Chondrocyte (in vitro differentiated cells): Measurements from ENCODE around the gene TMPRSS9. TPM values are rescaled to one million over a fixed set of nuclear protein-coding genes. Genes with fewer than 3 reads are reported as not detected.

Experiments used
- DNase-seq: peaks from one replicate; pipeline ENCODE4 v3.0.0; 2021; ENCODE audit warnings: mixed read lengths, low spot score
- H3K27ac Mint-ChIP-seq: one replicate; pipeline ENCODE4 v1.8.0; 2021; ENCODE audit warnings: mild to moderate bottlenecking, moderate library complexity, mixed read lengths; ENCODE audit not compliant: unreplicated experiment
- H3K27me3 Mint-ChIP-seq: 2 replicates; pipeline ENCODE4 v1.8.0; 2021; ENCODE audit warnings: low read depth, mixed read lengths
- H3K36me3 Mint-ChIP-seq: 2 replicates; pipeline ENCODE4 v1.8.0; 2021; ENCODE audit warnings: low read depth, mixed read lengths
- H3K4me1 Mint-ChIP-seq: 2 replicates; pipeline ENCODE4 v1.8.0; 2021; ENCODE audit warnings: low read depth, mild to moderate bottlenecking, mixed read lengths
- H3K4me3 Mint-ChIP-seq: one replicate; pipeline ENCODE4 v1.8.0; 2021; ENCODE audit warnings: mild to moderate bottlenecking, moderate library complexity, mixed read lengths; ENCODE audit not compliant: unreplicated experiment
- H3K9me3 Mint-ChIP-seq: 2 replicates; pipeline ENCODE4 v1.8.0; 2021; ENCODE audit warnings: low read depth, mixed read lengths
- CTCF ChIP-seq: fragments of 200-600 bp; sonication (generic); IDR thresholded peaks from 2 replicates; pipeline ENCODE4 v1.5.0; 2021; ENCODE audit warnings: antibody characterized with exemption, mild to moderate bottlenecking, moderate library complexity
- total RNA-seq: library from RNA; stranded (reverse); gene quantifications from 3 replicates; pipeline ENCODE4 v1.2.1, GENCODE V29; 2021

TMPRSS9 gene
- total RNA-seq, 1 donor from 2014 or later, result 0.15 TPM

GRCh38 chr19:2330255-2330631 is 29.8 kb upstream of the TMPRSS9 start:
- H3K27me3 Mint-ChIP-seq, result no peaks in the 10 kb centered on the region
- H3K9me3 Mint-ChIP-seq, result no peaks in the 10 kb centered on the region
- no peak for TF ChIP-seq CTCF
- H3K4me1 Mint-ChIP-seq, result peaks cover 47% of the 10 kb centered on the region
- no peak for DNase-seq
- H3K36me3 Mint-ChIP-seq, result peaks cover 6% of the 10 kb centered on the region
- peak overlapping the region; percentile 59 for H3K27ac Mint-ChIP-seq
- no peak overlapping the region for H3K4me3 Mint-ChIP-seq

GRCh38 chr19:2330632-2331284 is 29.3 kb upstream of the TMPRSS9 start:
- no peaks in the 10 kb centered on the region for H3K9me3 Mint-ChIP-seq
- H3K4me3 Mint-ChIP-seq, result no peak overlapping the region
- peaks cover 5% of the 10 kb centered on the region for H3K36me3 Mint-ChIP-seq
- peak overlapping the region; percentile 59 for H3K27ac Mint-ChIP-seq
- no peak for DNase-seq
- no peak for TF ChIP-seq CTCF
- peaks cover 46% of the 10 kb centered on the region for H3K4me1 Mint-ChIP-seq
- no peaks in the 10 kb centered on the region for H3K27me3 Mint-ChIP-seq

- H3K36me3 Mint-ChIP-seq, result peaks cover 1% of the 10 kb centered on the region
- peaks cover 40% of the 10 kb centered on the region for H3K4me1 Mint-ChIP-seq
- no peak overlapping the region for H3K27ac Mint-ChIP-seq
Observed at GRCh38 chr19:2331601-2332246, 28.3 kb upstream of the TMPRSS9 start.

GRCh38 chr19:2332341-2333026 is 27.6 kb upstream of the TMPRSS9 start:
- DNase-seq, result no peak
- H3K27ac Mint-ChIP-seq, result no peak overlapping the region
- H3K4me1 Mint-ChIP-seq, result peaks cover 37% of the 10 kb centered on the region
- no peak for TF ChIP-seq CTCF
- H3K27me3 Mint-ChIP-seq, result no peaks in the 10 kb centered on the region
- peaks cover 1% of the 10 kb centered on the region for H3K36me3 Mint-ChIP-seq
- H3K4me3 Mint-ChIP-seq, result no peak overlapping the region
- H3K9me3 Mint-ChIP-seq, result no peaks in the 10 kb centered on the region

More at GRCh38 chr19:2331601-2332246, 28.3 kb upstream of the TMPRSS9 start:
- no peak for DNase-seq
- TF ChIP-seq CTCF, result no peak
- Mint-ChIP-seq H3K4me3 (no peak overlapping the region), H3K27me3 (no peaks in the 10 kb centered on the region), H3K9me3 (no peaks in the 10 kb centered on the region)

- Mint-ChIP-seq H3K27ac (peak overlapping the region; percentile 51), H3K9me3 (no peaks in the 10 kb centered on the region), H3K4me1 (peaks cover 35% of the 10 kb centered on the region), H3K4me3 (no peak overlapping the region), H3K27me3 (no peaks in the 10 kb centered on the region), H3K36me3 (peaks cover 1% of the 10 kb centered on the region)
- no peak for DNase-seq
- TF ChIP-seq CTCF, result no peak
Observed at GRCh38 chr19:2333027-2333806, 26.8 kb upstream of the TMPRSS9 start.
